GM23248 (cell line): ENCODE results near the gene FANCE. TPM values are rescaled to one million over a fixed set of nuclear protein-coding genes. Genes with fewer than 3 reads are reported as not detected.

Source experiments
- DNase-seq: peaks from one replicate; pipeline ENCODE4 v3.0.0-alpha.2; 2015
- H2AFZ ChIP-seq: fragments of 200-600 bp; sonication (generic); 2 replicates; pipeline ENCODE4 v1.6.1; 2016; ENCODE audit warnings: antibody characterized with exemption
- H3F3A ChIP-seq: fragments of 200-600 bp; sonication (generic); 2 replicates; pipeline ENCODE4 v1.6.1; 2016; ENCODE audit warnings: mild to moderate bottlenecking, antibody characterized with exemption, mixed run types; ENCODE audit not compliant: insufficient read depth
- H3K27ac ChIP-seq: fragments of 200-600 bp; sonication (generic); 2 replicates; pipeline ENCODE4 v1.5.1; 2016; ENCODE audit warnings: mild to moderate bottlenecking
- H3K27me3 ChIP-seq: fragments of 200-600 bp; sonication (generic); replicated peaks from 2 replicates; pipeline ENCODE4 v1.6.1; 2016; ENCODE audit warnings: mild to moderate bottlenecking; ENCODE audit not compliant: insufficient read depth
- H3K36me3 ChIP-seq: fragments of 200-600 bp; sonication (generic); 2 replicates; pipeline ENCODE4 v1.6.1; 2016; ENCODE audit warnings: low read depth, mild to moderate bottlenecking
- H3K4me1 ChIP-seq: fragments of 200-600 bp; sonication (generic); 2 replicates; pipeline ENCODE4 v1.6.1; 2016; ENCODE audit warnings: mild to moderate bottlenecking; ENCODE audit not compliant: insufficient read depth
- H3K4me2 ChIP-seq: fragments of 200-600 bp; sonication (generic); one replicate; pipeline ENCODE4 v1.6.1; 2016; ENCODE audit warnings: mild to moderate bottlenecking; ENCODE audit not compliant: unreplicated experiment
- H3K4me3 ChIP-seq: fragments of 200-600 bp; sonication (generic); 2 replicates; pipeline ENCODE4 v1.5.1; 2016; ENCODE audit warnings: mild to moderate bottlenecking
- H3K79me2 ChIP-seq: fragments of 200-600 bp; sonication (generic); 2 replicates; pipeline ENCODE4 v1.6.1; 2016; ENCODE audit warnings: mild to moderate bottlenecking; ENCODE audit not compliant: insufficient read depth
- H3K9ac ChIP-seq: fragments of 200-600 bp; sonication (generic); 2 replicates; pipeline ENCODE4 v1.6.1; 2016; ENCODE audit warnings: mild to moderate bottlenecking
- H3K9me2 ChIP-seq: fragments of 200-600 bp; sonication (generic); 2 replicates; pipeline ENCODE4 v1.6.1; 2016; ENCODE audit warnings: mixed run types, mild to moderate bottlenecking, moderate library complexity; ENCODE audit not compliant: insufficient read depth
- H3K9me3 ChIP-seq: fragments of 200-600 bp; sonication (generic); one replicate; pipeline ENCODE4 v1.6.1; 2017; ENCODE audit warnings: low read depth
- H4K20me1 ChIP-seq: fragments of 200-600 bp; sonication (generic); 2 replicates; pipeline ENCODE4 v1.6.0; 2016; ENCODE audit not compliant: insufficient read depth
- EZH2 ChIP-seq: fragments of 200-600 bp; sonication (generic); IDR thresholded peaks from 2 replicates; pipeline ENCODE4 v1.6.1; 2018; ENCODE audit warnings: antibody characterized with exemption, mild to moderate bottlenecking; ENCODE audit not compliant: insufficient read depth, poor library complexity, severe bottlenecking
- EZH2phosphoT487 ChIP-seq: fragments of 200-600 bp; sonication (generic); IDR thresholded peaks from 2 replicates; pipeline ENCODE4 v1.6.1; 2018; ENCODE audit warnings: antibody characterized with exemption, moderate library complexity, mild to moderate bottlenecking, low read depth; ENCODE audit not compliant: insufficient read depth
- WGBS, 2 experiments: methylation state at CpG; one replicate each; pipeline ENCODE4 v1.1.6; 2015 to 2017; ENCODE audit warnings: low lambda C conversion rate in 2 of 2, low coverage in 1 of 2; ENCODE audit errors: missing lambda C conversion rate in 2 of 2; 5-methylcytosine and 5-hydroxymethylcytosine counted together
- in situ Hi-C: fragments of 300-500 bp; cut with MboI; formaldehyde crosslinking; loops from 2 replicates; pipeline ENCODE4 v1.15.0; 2020
- polyA plus RNA-seq: library from polyadenylated mRNA; unstranded; fragments of >200 nt; fragmentation: Nextera tagmentation; extraction: Ambion mirVana; gene quantifications from 2 replicates; pipeline ENCODE4 v1.2.1, GENCODE V29; 2016
- total RNA-seq: library from RNA; depleted of rRNA; stranded (reverse); fragments of >200 nt; shearing (Covaris generic); gene quantifications from 2 replicates; pipeline ENCODE4 v1.2.3, GENCODE V29; 2014

Gene FANCE
- total and polyA plus RNA-seq, 2 experiments from 2014 or later, result 4.3 to 9.7 TPM

GRCh38 chr6:35483893-35484645, 31.9 kb downstream of the FANCE start:
- H3K27ac ChIP-seq, result no peak overlapping the region
- 90 to 93% methylated on average over 9 to 13 of the region's 13 CpGs for WGBS, 2 experiments
- H3K4me1 ChIP-seq, result peaks cover 21% of the 10 kb centered on the region
- H3F3A ChIP-seq, result no peaks in the 10 kb centered on the region
- H3K79me2 ChIP-seq, result peaks cover 42% of the 10 kb centered on the region
- no peak overlapping the region for H3K4me3 ChIP-seq
- H3K9me3 ChIP-seq, result no peaks in the 10 kb centered on the region
- no peak overlapping the region for H3K9ac ChIP-seq
- no peaks in the 10 kb centered on the region for H3K9me2 ChIP-seq
- H4K20me1 ChIP-seq, result no peaks in the 10 kb centered on the region
- no peaks in the 10 kb centered on the region for H3K27me3 ChIP-seq
- no peak for TF ChIP-seq EZH2
- no peak for TF ChIP-seq EZH2phosphoT487
- no peak for DNase-seq
- no peak overlapping the region for H2AFZ ChIP-seq
- no peaks in the 10 kb centered on the region for H3K36me3 ChIP-seq
- no peak overlapping the region for H3K4me2 ChIP-seq
- in situ Hi-C loops, result no loop called here

- DNase-seq, result peak; percentile 69
- no peaks in the 10 kb centered on the region for H4K20me1 ChIP-seq
- H3K79me2 ChIP-seq, result peaks cover 51% of the 10 kb centered on the region
- peaks cover 26% of the 10 kb centered on the region for H3K4me1 ChIP-seq
- H2AFZ ChIP-seq, result no peak overlapping the region
- no peaks in the 10 kb centered on the region for H3K9me2 ChIP-seq
- H3K4me2 ChIP-seq, result peak overlapping the region; percentile 28
- TF ChIP-seq EZH2phosphoT487 (no peak), EZH2 (no peak)
- H3K4me3 ChIP-seq, result no peak overlapping the region
- no peak overlapping the region for H3K9ac ChIP-seq
- no peaks in the 10 kb centered on the region for H3K36me3 ChIP-seq
- H3F3A ChIP-seq, result no peaks in the 10 kb centered on the region
- in situ Hi-C loops, result no loop called here
- H3K9me3 ChIP-seq, result no peaks in the 10 kb centered on the region
- 0 out of 2 replicates have a peak overlapping the region, but pooled peaks have one; percentile 4 for H3K27ac ChIP-seq
- 89% methylated on average over 7 of the region's 7 CpGs for WGBS, 2 experiments
- H3K27me3 ChIP-seq, result no peaks in the 10 kb centered on the region
These were observed 32.8 kb downstream of the FANCE start for GRCh38 chr6:35484921-35485392.

- TF ChIP-seq EZH2phosphoT487 (no peak), EZH2 (no peak)
- peak; percentile 37 for DNase-seq
- Histone ChIP-seq H3K9ac (no peak overlapping the region), H3K79me2 (peaks cover 54% of the 10 kb centered on the region), H3K4me3 (no peak overlapping the region), H3K27ac (0 out of 2 replicates have a peak overlapping the region, but pooled peaks have one; percentile 4), H3K4me2 (peak overlapping the region; percentile 28), H3K36me3 (no peaks in the 10 kb centered on the region), H3F3A (no peaks in the 10 kb centered on the region), H3K4me1 (peaks cover 29% of the 10 kb centered on the region), H3K27me3 (no peaks in the 10 kb centered on the region), H3K9me2 (no peaks in the 10 kb centered on the region), H3K9me3 (no peaks in the 10 kb centered on the region), H4K20me1 (no peaks in the 10 kb centered on the region), H2AFZ (no peak overlapping the region)
- in situ Hi-C loops, result no loop called here
- WGBS, 2 experiments, result 74 to 75% methylated on average over 10 to 11 of the region's 11 CpGs
These were observed 33.3 kb downstream of the FANCE start for GRCh38 chr6:35485402-35485877.

GRCh38 chr6:35486005-35486925, 34.1 kb downstream of the FANCE start:
- Histone ChIP-seq H3K79me2 (peaks cover 63% of the 10 kb centered on the region), H3K27ac (no peak overlapping the region), H3K4me3 (no peak overlapping the region), H2AFZ (no peak overlapping the region), H3F3A (no peaks in the 10 kb centered on the region), H3K4me1 (peaks cover 31% of the 10 kb centered on the region), H3K4me2 (no peak overlapping the region), H3K9ac (no peak overlapping the region), H3K9me2 (no peaks in the 10 kb centered on the region), H3K9me3 (no peaks in the 10 kb centered on the region), H3K36me3 (no peaks in the 10 kb centered on the region), H3K27me3 (no peaks in the 10 kb centered on the region), H4K20me1 (no peaks in the 10 kb centered on the region)
- DNase-seq, result no peak
- in situ Hi-C loops, result no loop called here
- TF ChIP-seq EZH2phosphoT487 (no peak), EZH2 (no peak)
- WGBS, 2 experiments, result 83 to 89% methylated on average over 44 to 57 of the region's 61 CpGs
